HCT116 (cell line): ENCODE measurements around the gene BIVM. TPM values are rescaled to one million over a fixed set of nuclear protein-coding genes. Genes with fewer than 3 reads are reported as not detected.

ENCODE experiments used
- ATAC-seq: fragments of 200-7000 bp; cut with Tn5 transposase; 2 replicates; pipeline ENCODE4 v1.9.1; 2020; ENCODE audit warnings: mild to moderate bottlenecking, moderate library complexity
- BruUV-seq: library from RNA; stranded (reverse); fragments of 400-500 nt; replicated peaks from 2 replicates; lab custom pipeline; 2021; lab: Mats Ljungman, UMichigan
- CTCF ChIA-PET: fragments of 300-600 bp; sonication (Branson Sonifier 250); formaldehyde crosslinking; loops from one replicate; lab custom pipeline; 2021; ENCODE audit warnings: antibody characterized with exemption; lab: Charles Lee
- POLR2A ChIA-PET: fragments of 300-600, 350-600 bp; sonication (Branson Sonifier 250); formaldehyde crosslinking; loops from one replicate; lab custom pipeline; 2021; ENCODE audit warnings: antibody characterized with exemption; lab: Charles Lee
- RAD21 ChIA-PET, 2 experiments: fragments of 300-600 bp; sonication (Branson Sonifier 250); formaldehyde crosslinking; loops; one replicate each; lab custom pipeline; 2023; ENCODE audit warnings: low total read pairs in 2 of 2; ENCODE audit not compliant: uncharacterized antibody in 2 of 2, unreplicated experiment in 2 of 2, low non-redundant PET in 1 of 2; lab: Charles Lee
- DNase-seq: peaks from one replicate; pipeline ENCODE4 v3.0.0-alpha.2; 2010; ENCODE audit warnings: low read depth, low spot score
- H2AFZ ChIP-seq: fragments of 200-600 bp; shearing (Covaris generic), sonication (generic); 2 replicates; pipeline ENCODE4 v1.6.1; 2017; ENCODE audit warnings: low read depth, mixed run types, mixed read lengths, antibody characterized with exemption, low read length; ENCODE audit not compliant: poor library complexity, severe bottlenecking
- H3K27ac ChIP-seq: 2 replicates; pipeline ENCODE4 v1.5.1; 2012; ENCODE audit warnings: low read depth, low read length
- H3K27me3 ChIP-seq: fragments of 200-600 bp; sonication (generic); 2 replicates; pipeline ENCODE4 v1.6.1; 2016; ENCODE audit warnings: mixed run types, low read length, mixed read lengths; ENCODE audit not compliant: insufficient read depth
- H3K36me3 ChIP-seq, 2 experiments: fragments of 200-500 bp in 1 of 2; fragments of 200-600 bp in 1 of 2; sonication (Bioruptor generic) in 1 of 2; sonication (generic) in 1 of 2; 2 replicates each; pipeline versions ENCODE4 v1.5.1 to v1.6.1; 2014 to 2016; ENCODE audit warnings: low read length in 2 of 2, inconsistent platforms in 1 of 2, mixed read lengths in 1 of 2, mixed run types in 1 of 2; ENCODE audit not compliant: insufficient read depth in 2 of 2, control insufficient read depth in 1 of 2
- H3K4me1 ChIP-seq, 2 experiments: fragments of 200-600 bp in 1 of 2; sonication (generic) in 1 of 2; 2 replicates each; pipeline versions ENCODE4 v1.5.1 to v1.6.1; 2012 to 2017; ENCODE audit warnings: low read length in 2 of 2, inconsistent platforms in 1 of 2, mild to moderate bottlenecking in 1 of 2, mixed read lengths in 1 of 2, mixed run types in 1 of 2, moderate library complexity in 1 of 2; ENCODE audit not compliant: insufficient read depth in 2 of 2, control insufficient read depth in 1 of 2
- H3K4me2 ChIP-seq: fragments of 200-600 bp; sonication (generic); 2 replicates; pipeline ENCODE4 v1.6.1; 2017; ENCODE audit warnings: mixed run types, low read length, mixed read lengths
- H3K4me3 ChIP-seq, 2 experiments: fragments of 200-600 bp in 1 of 2; sonication (generic) in 1 of 2; replicated peaks in 1 of 2; 2 replicates each; pipeline ENCODE4 v1.5.1; 2011 to 2016; ENCODE audit warnings: low read length in 2 of 2, control low read depth in 1 of 2, low read depth in 1 of 2, mild to moderate bottlenecking in 1 of 2, mixed read lengths in 1 of 2, mixed run types in 1 of 2
- H3K79me2 ChIP-seq: fragments of 200-600 bp; sonication (generic); 2 replicates; pipeline ENCODE4 v1.6.1; 2017; ENCODE audit warnings: mild to moderate bottlenecking, mixed run types, low read length, moderate library complexity, mixed read lengths; ENCODE audit not compliant: insufficient read depth
- H3K9ac ChIP-seq: fragments of 200-600 bp; sonication (generic); 2 replicates; pipeline ENCODE4 v1.6.1; 2016; ENCODE audit warnings: low read length, mixed read lengths
- H3K9me2 ChIP-seq: fragments of 200-600 bp; sonication (generic), shearing (Covaris generic); 2 replicates; pipeline ENCODE4 v1.6.1; 2017; ENCODE audit warnings: mixed run types, mild to moderate bottlenecking, moderate library complexity; ENCODE audit not compliant: insufficient read depth
- H3K9me3 ChIP-seq, 2 experiments: fragments of 200-500 bp in 1 of 2; fragments of 200-600 bp in 1 of 2; sonication (Bioruptor generic) in 1 of 2; sonication (generic) in 1 of 2; 2 replicates each; pipeline ENCODE4 v1.6.1; 2014 to 2017; ENCODE audit warnings: low read length in 2 of 2, mixed read lengths in 2 of 2, inconsistent platforms in 1 of 2, low read depth in 1 of 2, mild to moderate bottlenecking in 1 of 2, mixed run types in 1 of 2, moderate library complexity in 1 of 2; ENCODE audit not compliant: control insufficient read depth in 1 of 2, insufficient read depth in 1 of 2
- H4K20me1 ChIP-seq: fragments of 200-600 bp; sonication (generic), shearing (Covaris generic); 2 replicates; pipeline ENCODE4 v1.6.1; 2017; ENCODE audit warnings: mixed run types, mild to moderate bottlenecking, moderate library complexity; ENCODE audit not compliant: insufficient read depth
- ELF1 ChIP-seq: IDR thresholded peaks from 2 replicates; pipeline ENCODE4 v1.6.1; 2012; ENCODE audit warnings: low read depth, borderline replicate concordance
- FOSL1 ChIP-seq: IDR thresholded peaks from 2 replicates; pipeline ENCODE4 v1.6.1; 2012; ENCODE audit warnings: low read depth
- RAD21 ChIP-seq: IDR thresholded peaks from 2 replicates; pipeline ENCODE4 v1.6.1; 2012; ENCODE audit warnings: low read depth, mild to moderate bottlenecking
- SIN3A ChIP-seq: IDR thresholded peaks from 2 replicates; pipeline ENCODE4 v1.6.1; 2012; ENCODE audit warnings: low read depth
- SP1 ChIP-seq: IDR thresholded peaks from 2 replicates; pipeline ENCODE4 v1.6.1; 2012; ENCODE audit warnings: low read depth
- SRF ChIP-seq: IDR thresholded peaks from 2 replicates; pipeline ENCODE4 v1.6.1; 2012; ENCODE audit warnings: low read depth
- YY1 ChIP-seq: IDR thresholded peaks from 2 replicates; pipeline ENCODE4 v1.6.1; 2011; ENCODE audit warnings: low read length, low read depth, moderate library complexity, mild to moderate bottlenecking; ENCODE audit not compliant: insufficient replicate concordance; ENCODE audit errors: extremely low read depth
- intact Hi-C: fragments of 100-400 bp; cut with micrococcal nuclease; formaldehyde crosslinking; loops from 2 replicates; pipeline ENCODE4 v1.10.0; 2022
- total RNA-seq: library from RNA; stranded (reverse); gene quantifications from one replicate; pipeline ENCODE4 v1.2.1, GENCODE V29; 2021; ENCODE audit not compliant: unreplicated experiment
- TF ChIP-seq, protein P1 (sequence below): IDR thresholded peaks from 2 replicates; pipeline ENCODE4 v1.6.1; 2012
- TF ChIP-seq, protein P2 (sequence below): IDR thresholded peaks from 2 replicates; pipeline ENCODE4 v1.6.1; 2012

The BIVM gene
- total RNA-seq, 1 experiment from 2014 or later, result 11.3 TPM

DNA sequence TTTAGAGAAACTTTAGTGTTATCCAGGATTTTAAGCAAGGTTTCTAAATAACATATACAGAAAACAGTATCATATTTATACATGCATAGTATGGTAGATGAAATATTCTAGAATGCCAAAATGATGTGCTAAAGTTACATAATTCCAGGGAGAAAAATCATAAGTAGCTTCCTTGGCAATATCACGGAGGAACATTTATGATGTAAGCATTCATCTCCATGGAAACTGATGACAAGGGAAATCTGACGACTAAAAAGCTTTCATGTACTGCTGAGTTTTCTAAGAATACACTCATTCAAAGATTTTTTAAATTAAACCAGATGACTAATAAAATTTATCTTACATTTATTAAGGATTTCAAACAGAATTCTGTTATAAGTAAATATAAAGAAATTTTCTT is 30.0 kb upstream of the BIVM start:
- TF ChIP-seq ELF1, result no peak
- TF ChIP-seq SRF, result no peak
- TF ChIP-seq, protein P1, sequence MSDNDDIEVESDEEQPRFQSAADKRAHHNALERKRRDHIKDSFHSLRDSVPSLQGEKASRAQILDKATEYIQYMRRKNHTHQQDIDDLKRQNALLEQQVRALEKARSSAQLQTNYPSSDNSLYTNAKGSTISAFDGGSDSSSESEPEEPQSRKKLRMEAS, result no peak
- TF ChIP-seq, protein P2, sequence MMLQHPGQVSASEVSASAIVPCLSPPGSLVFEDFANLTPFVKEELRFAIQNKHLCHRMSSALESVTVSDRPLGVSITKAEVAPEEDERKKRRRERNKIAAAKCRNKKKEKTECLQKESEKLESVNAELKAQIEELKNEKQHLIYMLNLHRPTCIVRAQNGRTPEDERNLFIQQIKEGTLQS, result no peak
- intact Hi-C loops, result no loop called here
- Histone ChIP-seq H3K9ac (no peak overlapping the region), H3K27me3 (no peaks in the 10 kb centered on the region), H3K9me3 (no peaks in the 10 kb centered on the region), H4K20me1 (no peaks in the 10 kb centered on the region), H3K9me2 (no peaks in the 10 kb centered on the region), H3K4me2 (no peak overlapping the region), H2AFZ (no peak overlapping the region), H3K4me3 (no peak overlapping the region), H3K4me1 (peaks cover 0 to 16% of the 10 kb centered on the region in 2 experiments; a peak in 2 of 4 replicates), H3K36me3 (peaks cover 3 to 6% of the 10 kb centered on the region in 2 experiments; a peak in 1 of 4 replicates), H3K27ac (no peak overlapping the region), H3K79me2 (peaks cover 24% of the 10 kb centered on the region)
- DNase-seq, result no peak
- BruUV-seq, result no TSS peak
- ChIA-PET POLR2A (interaction anchor here (1.2 kb wide), 1 partner anchor 9 kb away, joined by 3 read pairs; no protein-coding TSS in a partner anchor), RAD21 (no interaction called here), CTCF (interaction anchor here (2.4 kb wide), 1 partner anchor 44 kb away, joined by 7 read pairs; no protein-coding TSS in a partner anchor)
- no peak for ATAC-seq

DNA sequence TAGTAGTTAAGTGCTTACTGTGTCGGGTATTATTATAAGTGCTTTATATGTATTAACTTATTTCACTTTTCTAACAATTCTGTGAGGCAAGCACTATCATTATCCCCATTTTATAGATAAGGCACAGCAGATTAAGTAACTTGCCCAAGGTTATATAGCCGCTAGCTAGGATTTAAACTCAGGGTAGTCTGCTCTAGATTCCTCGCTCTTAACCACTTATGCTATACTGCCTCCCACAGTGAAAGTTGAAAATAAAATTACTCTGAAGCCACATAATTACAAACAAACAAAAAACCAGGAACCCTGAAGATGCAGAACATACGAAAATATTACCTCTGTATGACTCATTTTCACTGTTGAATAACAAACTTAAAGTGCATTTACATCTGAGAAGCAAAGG is 29.2 kb upstream of the BIVM start:
- no peak overlapping the region for H2AFZ ChIP-seq
- H3K27ac ChIP-seq, result no peak overlapping the region
- no peak overlapping the region for H3K4me3 ChIP-seq
- no TSS peak for BruUV-seq
- H3K27me3 ChIP-seq, result no peaks in the 10 kb centered on the region
- H3K79me2 ChIP-seq, result peaks cover 24% of the 10 kb centered on the region
- no peaks in the 10 kb centered on the region for H3K9me3 ChIP-seq
- peaks cover 0 to 23% of the 10 kb centered on the region in 2 experiments; a peak in 2 of 4 replicates for H3K4me1 ChIP-seq
- H3K9me2 ChIP-seq, result no peaks in the 10 kb centered on the region
- no peak overlapping the region for H3K4me2 ChIP-seq
- ChIA-PET RAD21 (no interaction called here), CTCF (interaction anchor here (2.4 kb wide), 1 partner anchor 45 kb away, joined by 7 read pairs; no protein-coding TSS in a partner anchor), POLR2A (no interaction called here)
- H3K36me3 ChIP-seq, result peaks cover 3 to 6% of the 10 kb centered on the region in 2 experiments; a peak in 1 of 4 replicates
- TF ChIP-seq YY1, result no peak
- TF ChIP-seq, protein P1, result no peak
- TF ChIP-seq SP1, result no peak
- TF ChIP-seq RAD21, result no peak
- TF ChIP-seq, protein P2, result no peak
- TF ChIP-seq SIN3A, result no peak
- no peak for TF ChIP-seq FOSL1
- intact Hi-C loops, result no loop called here
- H4K20me1 ChIP-seq, result no peaks in the 10 kb centered on the region
- DNase-seq (no peak), ATAC-seq (no peak)
- no peak overlapping the region for H3K9ac ChIP-seq
